Gastrocnemius medialis (tissue), 4 donors: Measurements from ENCODE around the gene CST5. TPM values are rescaled to one million over a fixed set of nuclear protein-coding genes. Genes with fewer than 3 reads are reported as not detected.

Experiments used
- ATAC-seq, 2 donors: fragments of 150-250 bp; one replicate each; pipeline ENCODE4 v1.9.1; 2016
- DNase-seq, 2 donors: peaks; one replicate each; pipeline ENCODE4 v3.0.0-alpha.2; 2019
- H3K27ac ChIP-seq, 4 donors: fragments of 200-600 bp; sonication (generic); 1 replicate in 1 of 4; 2 replicates in 3 of 4; pipeline ENCODE4 v1.5.1; 2016 to 2018; ENCODE audit warnings: mild to moderate bottlenecking in 2 of 4, moderate library complexity in 1 of 4
- H3K27me3 ChIP-seq, 3 donors: fragments of 200-600 bp; sonication (generic) in 2 of 3; 1 replicate in 1 of 3; 2 replicates in 2 of 3; pipeline versions ENCODE4 v1.5.1 to v1.6.0; 2016 to 2019; ENCODE audit warnings: mild to moderate bottlenecking in 1 of 3, moderate library complexity in 1 of 3
- H3K36me3 ChIP-seq, 2 donors: fragments of 200-600 bp; sonication (generic) in 1 of 2; one replicate each; pipeline ENCODE4 v1.5.1; 2017 to 2018
- H3K4me1 ChIP-seq, 2 donors: fragments of 200-600 bp; sonication (generic) in 1 of 2; one replicate each; pipeline ENCODE4 v1.5.1; 2016 to 2017; ENCODE audit warnings: mild to moderate bottlenecking in 2 of 2
- H3K4me3 ChIP-seq, 4 donors: fragments of 200-600 bp; sonication (generic) in 3 of 4; 1 replicate in 1 of 4; 2 replicates in 3 of 4; pipeline ENCODE4 v1.5.1; 2016 to 2019; ENCODE audit warnings: mild to moderate bottlenecking in 2 of 4
- H3K9me3 ChIP-seq, 3 donors: fragments of 200-600 bp; sonication (generic) in 2 of 3; 1 replicate in 1 of 3; 2 replicates in 2 of 3; pipeline ENCODE4 v1.5.1; 2016 to 2019
- POLR2A ChIP-seq, 2 donors: fragments of 450-650 bp; IDR thresholded peaks; one replicate each; pipeline ENCODE4 v1.6.1; 2017; ENCODE audit warnings: antibody characterized with exemption in 2 of 2, mild to moderate bottlenecking in 2 of 2, moderate library complexity in 2 of 2
- in situ Hi-C, 4 donors: fragments of 200-750 bp; cut with MboI; loops; one replicate each; pipeline versions ENCODE4 v1.15.0 to v1.8.0; 2017; ENCODE audit warnings: low sequenced_read_pairs in 4 of 4
- intact Hi-C: fragments of 100-400 bp; cut with DNase I; formaldehyde crosslinking; loops from one replicate; pipeline ENCODE4 v1.15.1; 2023; ENCODE audit warnings: low total_unique reads
- total RNA-seq, 4 donors: library from RNA; depleted of rRNA; stranded (reverse); fragments of >200 nt; gene quantifications; one replicate each; pipeline versions ENCODE4 v1.1.0 to v1.2.3, GENCODE V29; 2016
- TF ChIP-seq, protein P1 (sequence below), 5 experiments: fragments of 450-650 bp in 3 of 5; fragments of 200-600 bp in 2 of 5; sonication (generic) in 2 of 5; IDR thresholded peaks in 4 of 5; conservative IDR thresholded peaks in 1 of 5; 1 replicate in 4 of 5; 2 replicates in 1 of 5; pipeline ENCODE4 v1.5.1; 2016 to 2019; ENCODE audit warnings: antibody characterized with exemption in 5 of 5, mild to moderate bottlenecking in 3 of 5, moderate library complexity in 3 of 5

The CST5 gene
- total RNA-seq, 4 donors from 2014 or later: not detected

- no peak for ATAC-seq
- in situ Hi-C loops (no loop called here), intact Hi-C loops (no loop called here)
- Histone ChIP-seq H3K4me3 (no peak overlapping the region), H3K4me1 (no peaks in the 10 kb centered on the region), H3K27ac (no peak overlapping the region), H3K36me3 (no peaks in the 10 kb centered on the region), H3K27me3 (peaks cover 0 to 3% (median 0%) of the 10 kb centered on the region in 3 donors), H3K9me3 (no peaks in the 10 kb centered on the region)
- no peak for TF ChIP-seq POLR2A (IDR thresholded peaks at IDR 0.05)
- TF ChIP-seq, protein P1, sequence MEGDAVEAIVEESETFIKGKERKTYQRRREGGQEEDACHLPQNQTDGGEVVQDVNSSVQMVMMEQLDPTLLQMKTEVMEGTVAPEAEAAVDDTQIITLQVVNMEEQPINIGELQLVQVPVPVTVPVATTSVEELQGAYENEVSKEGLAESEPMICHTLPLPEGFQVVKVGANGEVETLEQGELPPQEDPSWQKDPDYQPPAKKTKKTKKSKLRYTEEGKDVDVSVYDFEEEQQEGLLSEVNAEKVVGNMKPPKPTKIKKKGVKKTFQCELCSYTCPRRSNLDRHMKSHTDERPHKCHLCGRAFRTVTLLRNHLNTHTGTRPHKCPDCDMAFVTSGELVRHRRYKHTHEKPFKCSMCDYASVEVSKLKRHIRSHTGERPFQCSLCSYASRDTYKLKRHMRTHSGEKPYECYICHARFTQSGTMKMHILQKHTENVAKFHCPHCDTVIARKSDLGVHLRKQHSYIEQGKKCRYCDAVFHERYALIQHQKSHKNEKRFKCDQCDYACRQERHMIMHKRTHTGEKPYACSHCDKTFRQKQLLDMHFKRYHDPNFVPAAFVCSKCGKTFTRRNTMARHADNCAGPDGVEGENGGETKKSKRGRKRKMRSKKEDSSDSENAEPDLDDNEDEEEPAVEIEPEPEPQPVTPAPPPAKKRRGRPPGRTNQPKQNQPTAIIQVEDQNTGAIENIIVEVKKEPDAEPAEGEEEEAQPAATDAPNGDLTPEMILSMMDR (IDR thresholded peaks at IDR 0.05 in 4 of 5, conservative IDR thresholded peaks at IDR 0.05 in 1 of 5): no peak
- no peak for DNase-seq
Observed at GRCh38 chr20:23857962-23858595, 21.5 kb downstream of the CST5 start.

DNA sequence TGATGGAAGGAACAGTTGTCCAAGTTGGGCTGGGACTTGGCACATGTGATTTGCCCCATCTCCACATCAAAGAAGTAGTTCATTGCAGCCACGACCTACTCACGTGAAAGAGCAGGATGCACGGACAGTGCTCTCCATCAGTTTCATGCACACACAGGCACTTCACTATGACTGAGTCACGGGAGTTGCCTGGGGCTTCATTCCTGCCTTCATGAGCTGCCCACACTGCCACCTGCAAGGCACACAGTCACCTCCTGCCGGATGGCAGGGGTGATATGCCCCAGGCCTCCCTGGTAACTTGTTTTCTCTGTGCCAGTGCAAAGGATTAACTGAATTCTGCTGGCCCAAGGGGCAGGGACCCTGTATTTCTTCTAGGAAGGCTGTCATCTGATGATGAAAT is 22.8 kb downstream of the CST5 start:
- TF ChIP-seq, protein P1 (IDR thresholded peaks at IDR 0.05 in 4 of 5, conservative IDR thresholded peaks at IDR 0.05 in 1 of 5): no peak
- TF ChIP-seq POLR2A (IDR thresholded peaks at IDR 0.05): no peak
- Histone ChIP-seq H3K4me3 (no peak overlapping the region), H3K4me1 (no peaks in the 10 kb centered on the region), H3K27me3 (peaks cover 0 to 3% (median 0%) of the 10 kb centered on the region in 3 donors), H3K9me3 (no peaks in the 10 kb centered on the region), H3K36me3 (no peaks in the 10 kb centered on the region), H3K27ac (no peak overlapping the region)
- DNase-seq: no peak
- no peak for ATAC-seq
- in situ Hi-C loops (no loop called here), intact Hi-C loops (no loop called here)

DNA sequence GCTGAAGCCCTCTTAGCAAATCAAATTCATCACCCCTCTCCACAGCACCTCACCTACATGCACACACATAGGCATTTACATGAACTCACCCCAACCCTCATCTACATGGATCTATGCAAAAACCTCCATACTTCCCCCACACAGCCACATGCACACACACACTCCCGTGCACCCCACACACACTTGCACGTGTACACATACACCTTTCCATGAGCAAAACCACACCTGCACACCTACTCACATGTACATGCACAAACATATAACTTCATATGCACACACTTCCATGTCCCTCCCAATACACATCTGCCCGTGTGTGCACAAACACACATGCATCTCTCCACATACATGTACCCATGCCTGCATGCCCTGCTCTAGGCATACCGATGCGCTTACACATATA is 23.3 kb downstream of the CST5 start:
- TF ChIP-seq, protein P1 (IDR thresholded peaks at IDR 0.05 in 4 of 5, conservative IDR thresholded peaks at IDR 0.05 in 1 of 5): no peak
- no peak for TF ChIP-seq POLR2A (IDR thresholded peaks at IDR 0.05)
- Histone ChIP-seq H3K27me3 (peaks cover 0 to 3% (median 0%) of the 10 kb centered on the region in 3 donors), H3K4me3 (no peak overlapping the region), H3K4me1 (no peaks in the 10 kb centered on the region), H3K27ac (no peak overlapping the region), H3K36me3 (no peaks in the 10 kb centered on the region), H3K9me3 (no peaks in the 10 kb centered on the region)
- DNase-seq (no peak), ATAC-seq (no peak)
- in situ Hi-C loops: no loop called here
- intact Hi-C loops: no loop called here

GRCh38 chr20:23841693-23842092 is 37.9 kb downstream of the CST5 start:
- TF ChIP-seq POLR2A (IDR thresholded peaks at IDR 0.05): no peak
- intact Hi-C loops: no loop called here

GRCh38 chr20:23835716-23836115 is 43.8 kb downstream of the CST5 start:
- no peak overlapping the region for H3K4me3 ChIP-seq
- no peak for ATAC-seq
- H3K4me1 ChIP-seq: no peaks in the 10 kb centered on the region
- in situ Hi-C loops (no loop called here), intact Hi-C loops (no loop called here)
- TF ChIP-seq POLR2A (IDR thresholded peaks at IDR 0.05): no peak
- TF ChIP-seq, protein P1 (IDR thresholded peaks at IDR 0.05 in 4 of 5, conservative IDR thresholded peaks at IDR 0.05 in 1 of 5): no peak
- no peaks in the 10 kb centered on the region for H3K36me3 ChIP-seq
- H3K27me3 ChIP-seq: no peaks in the 10 kb centered on the region
- no peak overlapping the region for H3K27ac ChIP-seq
- no peaks in the 10 kb centered on the region for H3K9me3 ChIP-seq
- DNase-seq: no peak

More at GRCh38 chr20:23841693-23842092, 37.9 kb downstream of the CST5 start:
- Histone ChIP-seq H3K4me3 (no peak overlapping the region), H3K27me3 (no peaks in the 10 kb centered on the region), H3K4me1 (no peaks in the 10 kb centered on the region), H3K27ac (no peak overlapping the region), H3K9me3 (no peaks in the 10 kb centered on the region), H3K36me3 (no peaks in the 10 kb centered on the region)
- no peak for DNase-seq
- in situ Hi-C loops: no loop called here
- no peak for ATAC-seq
